ENCODE results near the gene LARP4B.

Gene LARP4B

GRCh38 chr10:759898-760477 is 171.5 kb downstream of the LARP4B start:
- DNase-seq: no peak

Measured in activated CD4-positive, alpha-beta T cell treated with anti-CD3 and anti-CD28 coated beads for 48 hours (primary cell).